Measurements from ENCODE around the gene CCZ1. TPM values are rescaled to one million over a fixed set of nuclear protein-coding genes. Genes with fewer than 3 reads are reported as not detected.

Gene CCZ1
- total and polyA plus RNA-seq, 2 of the 8 experiments (the other 6 are each of a cell fraction or from before 2014, with no cell fraction given), result 56.3 to 150 TPM

GRCh38 chr7:5867060-5867459 lies 31.5 kb upstream of the CCZ1 start:
- WGBS, 2 experiments (ENCODE audit: extremely low coverage in 1 of 2, insufficient coverage in 1 of 2, insufficient read length in 1 of 2, insufficient replicate concordance in 2 of 2, low coverage in 1 of 2, low lambda C conversion rate in 2 of 2, missing lambda C conversion rate in 1 of 2), result 91% methylated on average over 6 of the region's 6 CpGs; no CpG with 5 or more reads in 1 of the 2 experiments
- Histone ChIP-seq H3K79me1 (ENCODE audit: low read depth, low read length) (no peaks in the 10 kb centered on the region), H3K4ac (replicated peaks; ENCODE audit: insufficient read length, low read depth, low read length) (no peak overlapping the region), H3K4me2 (ENCODE audit: insufficient read depth in 1 of 2, low read depth in 2 of 2, low read length in 2 of 2) (no peak overlapping the region), H2AFZ (ENCODE audit: low read length) (no peak overlapping the region), H2BK120ac (replicated peaks; ENCODE audit: low read depth, low read length) (no peak overlapping the region), H3K36me3 (ENCODE audit: control insufficient read depth in 2 of 4, insufficient read depth in 4 of 4, low read length in 3 of 4) (no peaks in the 10 kb centered on the region), H4K5ac (ENCODE audit: insufficient read length, low read depth, low read length) (no peak overlapping the region), H2AK5ac (ENCODE audit: low read depth, low read length) (no peak overlapping the region), H3K4me3 (ENCODE audit: extremely low read depth in 1 of 4, insufficient read depth in 2 of 4, low read depth in 3 of 4, low read length in 4 of 4) (no peak overlapping the region), H2BK5ac (ENCODE audit: low read depth, low read length) (no peak overlapping the region), H3K9ac (replicated peaks in 1 of 4; ENCODE audit: extremely low read depth in 1 of 4, low read depth in 3 of 4, low read length in 3 of 4) (no peak overlapping the region), H3K23me2 (ENCODE audit: low read depth, low read length) (no peaks in the 10 kb centered on the region), H4K8ac (ENCODE audit: extremely low read depth, insufficient read depth, low read length) (no peak overlapping the region), H4K20me1 (replicated peaks in 1 of 2; ENCODE audit: control insufficient read depth in 1 of 2, insufficient read depth in 2 of 2, low read length in 2 of 2) (no peaks in the 10 kb centered on the region), H2BK15ac (ENCODE audit: low read length) (no peak overlapping the region), H3K27ac (ENCODE audit: low read depth, low read length) (no peak overlapping the region), H3K79me2 (ENCODE audit: control insufficient read depth in 1 of 2, insufficient read depth in 2 of 2, low read length in 2 of 2) (no peaks in the 10 kb centered on the region), H3K27me3 (replicated peaks in 1 of 4; ENCODE audit: control insufficient read depth in 3 of 4, extremely low read depth in 1 of 4, insufficient read depth in 3 of 4, low read length in 3 of 4) (no peaks in the 10 kb centered on the region), H2BK12ac (ENCODE audit: low read depth, low read length) (no peak overlapping the region), H4K91ac (replicated peaks; ENCODE audit: insufficient read length, low read length) (no peak overlapping the region), H3K18ac (ENCODE audit: extremely low read depth, low read length) (no peak overlapping the region), H3K14ac (ENCODE audit: insufficient read length) (no peak overlapping the region), H2BK20ac (ENCODE audit: low read length) (no peak overlapping the region), H3K9me3 (ENCODE audit: insufficient read depth in 2 of 2, low read depth in 1 of 2, low read length in 1 of 2) (no peaks in the 10 kb centered on the region), H3K23ac (ENCODE audit: insufficient read length) (no peak overlapping the region), H3K56ac (replicated peaks; ENCODE audit: insufficient read length, low read depth, low read length) (no peak overlapping the region), H3K4me1 (replicated peaks in 1 of 4; ENCODE audit: control insufficient read depth in 3 of 4, insufficient read depth in 4 of 4, low read length in 3 of 4) (no peaks in the 10 kb centered on the region)
- CTCF ChIA-PET (ENCODE audit: partially characterized antibody), result interaction anchor here (0.7 to 1.6 kb wide), 2 partner anchors 10 to 11 kb away, joined by 3 to 9 read pairs; no protein-coding TSS in a partner anchor
- FAIRE-seq, result no peak
- DNase-seq (ENCODE audit: low read depth in 1 of 2, low spot score in 2 of 2), result no peak
- TF ChIP-seq CHD2 (IDR thresholded peaks at IDR 0.05; ENCODE audit: low read length) (no peak), TCF12 (IDR thresholded peaks at IDR 0.05; ENCODE audit: low read depth, low read length) (no peak), PHF8 (conservative IDR thresholded peaks at IDR 0.05; ENCODE audit: low read depth, low read length) (no peak), TAF1 (IDR thresholded peaks at IDR 0.05; ENCODE audit: low read depth, low read length) (no peak), CBX8 (IDR thresholded peaks at IDR 0.05; ENCODE audit: borderline replicate concordance, low read depth, low read length) (no peak), SIRT6 (IDR thresholded peaks at IDR 0.05; ENCODE audit: low read length) (no peak), HDAC6 (IDR thresholded peaks at IDR 0.05; ENCODE audit: low read depth, low read length) (no peak)
- POLR2A ChIA-PET (ENCODE audit: partially characterized antibody), result no interaction called here

All from H1 (cell line).